GM19023 (cell line): ENCODE data around the gene ZNG1A.
"Not testable (repeated sequence)": the region's sequence is repeated elsewhere in the genome, so short reads cannot be mapped to it uniquely, and the experiment has no call there.

Source experiments
- ATAC-seq: cut with Tn5 transposase; IDR thresholded peaks from one replicate; pipeline ENCODE4 v1.9.1; 2021; ENCODE audit warnings: mild to moderate bottlenecking, moderate library complexity; ENCODE audit not compliant: unreplicated experiment

Gene ZNG1A

GRCh38 chr9:178970-179383 lies at the start of gene ZNG1A:
TSS of gene ZNG1A (minus strand) at chr9:179056. CDS start at chr9:178969, 87 bp downstream.
- ATAC-seq, result not testable (repeated sequence)

GRCh38 chr9:227860-228259 lies 49.0 kb upstream of the ZNG1A start:
- ATAC-seq, result no peak

GRCh38 chr9:224582-225520 lies 46.0 kb upstream of the ZNG1A start:
- ATAC-seq, result peak; percentile 42

DNA sequence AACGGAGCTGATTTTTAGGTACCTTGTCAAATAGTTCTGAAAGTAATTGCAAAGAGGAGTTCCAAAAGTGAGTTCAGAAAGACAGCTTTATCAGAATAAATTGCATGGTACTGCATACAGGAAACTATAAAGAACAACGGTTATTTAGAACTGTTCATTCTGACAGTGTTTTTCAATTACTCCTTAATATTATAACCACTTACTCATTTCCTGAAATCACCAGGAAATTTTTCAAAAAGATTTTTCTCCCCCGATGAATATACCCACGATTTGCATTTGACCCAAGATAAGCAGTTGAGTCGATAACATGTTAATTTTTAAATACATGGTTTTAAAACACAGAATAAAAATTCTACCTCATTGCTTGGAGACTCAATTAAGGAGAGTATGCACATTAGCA lies 45.2 kb upstream of the ZNG1A start:
- no peak for ATAC-seq

- ATAC-seq, result no peak
Observed at GRCh38 chr9:223152-223551, 44.3 kb upstream of the ZNG1A start.

GRCh38 chr9:221989-222776 lies 43.3 kb upstream of the ZNG1A start:
- ATAC-seq, result no peak

DNA sequence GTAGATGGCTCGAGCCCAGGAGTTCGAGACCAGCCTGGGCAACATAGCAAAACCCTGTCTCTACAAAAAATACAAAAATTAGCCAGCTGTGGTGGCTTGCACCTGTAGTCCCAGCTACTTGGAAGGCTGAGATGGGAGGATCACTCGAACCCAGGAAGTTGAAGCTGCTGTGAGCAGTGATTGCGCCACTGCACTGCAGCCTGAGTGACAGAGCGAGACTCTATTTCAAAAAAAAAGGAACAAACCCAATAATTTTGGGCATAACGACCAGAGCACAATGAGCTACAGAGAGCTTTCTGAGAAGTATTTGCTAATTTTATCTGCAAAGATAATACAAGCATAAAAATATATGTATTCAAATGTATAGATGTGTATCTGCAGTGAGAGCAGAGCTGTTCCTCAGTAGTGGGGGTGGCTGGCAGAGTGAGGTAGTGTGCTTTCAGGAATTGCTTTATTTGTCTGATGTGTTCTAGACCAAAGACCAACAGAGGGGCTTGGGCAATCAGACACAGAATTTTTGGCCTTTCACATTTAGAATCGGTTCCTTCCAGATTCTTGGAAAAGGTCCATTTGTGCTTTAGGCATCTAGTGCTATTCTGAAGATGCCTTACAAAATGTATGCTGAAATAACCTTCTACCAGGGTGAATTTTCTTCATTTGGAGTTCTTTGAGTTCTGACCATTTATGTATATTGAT lies 41.0 kb upstream of the ZNG1A start:
- no peak for ATAC-seq

DNA sequence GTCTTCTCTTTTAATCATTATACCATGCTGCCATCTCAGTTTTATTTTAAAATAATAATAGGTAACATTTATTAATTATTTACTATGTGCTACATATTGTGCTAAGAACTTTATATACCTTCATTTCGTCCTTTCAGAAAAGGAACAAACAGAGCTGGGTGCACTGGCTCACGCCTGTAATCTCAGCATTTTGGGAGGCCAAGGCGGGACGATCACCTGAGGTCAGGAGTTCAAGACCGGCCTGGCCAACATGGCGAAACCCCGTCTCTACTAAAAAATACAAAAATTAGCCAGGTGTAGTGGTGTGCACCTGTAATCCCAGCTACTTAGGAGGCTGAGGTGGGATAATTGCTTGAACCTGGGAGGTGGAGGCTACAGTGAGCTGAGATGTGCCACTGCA lies 40.2 kb upstream of the ZNG1A start:
- not testable (repeated sequence) for ATAC-seq

DNA sequence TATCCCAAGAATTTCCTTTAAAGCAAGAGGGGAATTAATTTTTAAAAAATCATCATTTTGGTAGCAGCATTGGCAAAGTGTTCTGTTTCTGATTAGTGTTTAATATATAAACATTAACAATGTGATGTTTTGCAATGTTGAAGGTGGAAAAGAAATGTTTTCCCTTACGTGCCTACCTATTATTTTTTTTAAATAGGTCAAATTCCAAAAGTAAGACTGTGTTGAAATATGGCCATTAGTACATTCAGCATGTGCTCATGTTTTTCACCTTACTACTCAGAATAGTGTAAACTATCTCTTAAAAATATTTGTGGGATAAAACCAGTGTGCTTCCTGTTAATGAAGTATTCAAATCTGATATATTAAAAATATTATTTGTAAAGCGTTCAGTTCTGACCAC lies 39.1 kb upstream of the ZNG1A start:
- no peak for ATAC-seq

DNA sequence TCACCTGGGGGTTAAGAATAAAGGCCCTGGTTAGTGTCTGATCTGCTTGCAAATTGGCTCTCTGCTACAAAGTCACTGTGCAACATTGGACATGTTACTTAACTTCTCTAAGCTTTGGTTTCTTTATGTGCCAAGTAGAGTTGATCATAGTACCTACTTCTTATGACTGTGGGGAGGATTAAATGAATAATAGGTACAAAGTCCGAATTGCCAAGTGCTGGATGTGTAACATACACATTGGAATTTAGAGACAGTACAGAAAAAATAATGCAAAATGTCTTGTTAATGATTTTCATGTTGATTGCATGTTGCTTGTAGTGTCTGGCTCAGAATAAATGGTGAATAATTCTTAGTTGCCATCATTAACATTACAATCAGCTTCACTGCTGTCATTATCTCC lies 38.0 kb upstream of the ZNG1A start:
- ATAC-seq, result no peak

DNA sequence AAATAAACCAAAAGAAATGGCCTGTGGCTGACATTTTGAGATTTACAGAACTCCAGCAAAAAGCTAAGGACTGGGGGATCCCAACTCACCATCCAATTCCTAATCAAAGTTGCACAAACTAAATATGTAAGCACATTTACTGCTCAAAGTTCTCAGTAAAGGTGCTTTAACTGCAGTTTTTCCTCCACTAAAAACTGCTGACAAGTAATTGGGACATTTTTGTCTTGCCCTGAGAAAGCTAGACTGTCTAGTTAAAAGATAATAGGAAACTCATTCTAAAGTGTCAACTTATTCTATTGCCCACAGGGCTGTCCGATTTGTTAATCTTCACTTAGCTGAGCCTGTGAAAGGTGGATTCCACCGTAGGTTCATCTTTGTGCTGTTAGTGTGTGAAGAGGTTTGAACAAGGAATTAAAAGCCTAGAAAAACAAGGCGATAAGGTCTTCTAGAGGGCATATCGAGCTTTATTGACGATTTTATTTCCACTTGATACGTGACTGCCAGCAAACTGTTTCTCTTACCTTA lies 36.8 kb upstream of the ZNG1A start:
- no peak for ATAC-seq

DNA sequence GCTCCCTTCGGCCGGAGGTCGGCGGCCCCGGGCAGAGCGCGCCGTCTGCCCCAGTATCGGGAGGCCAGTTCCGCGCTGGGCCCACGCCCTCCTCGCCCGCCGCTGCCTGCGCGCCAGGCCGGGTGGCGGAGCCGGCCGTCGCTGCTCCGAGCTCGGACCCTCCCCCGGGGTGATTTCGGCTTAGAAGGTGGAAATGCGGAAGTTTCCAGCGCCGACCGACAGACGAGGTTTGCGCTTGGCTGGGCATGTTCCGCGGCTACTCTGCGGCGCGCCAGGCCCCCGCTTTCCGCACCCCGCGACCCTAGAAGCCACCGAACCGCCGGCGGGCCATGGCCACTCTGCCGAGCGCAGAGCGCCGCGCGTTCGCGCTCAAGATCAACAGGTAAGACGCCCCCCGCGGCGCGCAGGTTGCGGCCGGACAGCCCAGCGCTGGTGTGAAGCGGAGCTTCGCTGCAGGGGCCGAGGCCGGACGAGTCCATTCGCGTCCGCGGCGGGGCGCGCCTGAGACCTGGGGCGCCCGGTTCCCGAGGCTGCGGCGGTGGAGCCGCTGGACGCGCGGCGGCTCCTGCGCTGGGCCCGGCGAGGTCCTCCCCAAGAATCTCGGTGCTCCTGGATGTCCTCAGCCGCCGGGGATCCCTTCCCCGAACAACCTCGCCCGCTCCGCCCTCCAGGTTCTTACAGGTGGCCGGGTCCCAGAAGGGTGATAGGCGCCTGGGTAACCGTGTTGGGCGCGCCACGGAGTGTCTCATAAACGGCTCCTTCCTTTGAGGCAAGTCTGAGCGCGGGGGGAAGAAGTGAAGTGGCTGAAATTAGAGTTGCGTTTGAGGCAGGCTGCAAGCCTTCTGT lies 36.0 kb upstream of the ZNG1A start, which contains the start of gene DOCK8:
Gene DOCK8 (plus strand): TSS at position 218 of the 846 bp plus-strand sequence. CDS start 112 bp downstream, at position 330.
- peak; percentile 85 for ATAC-seq

GRCh38 chr9:214351-214647 lies 35.4 kb upstream of the ZNG1A start:
- ATAC-seq, result no peak

- not testable (repeated sequence) for ATAC-seq
Observed at GRCh38 chr9:213901-214300, 35.0 kb upstream of the ZNG1A start.

- no peak for ATAC-seq
Observed at GRCh38 chr9:212297-212696, 33.4 kb upstream of the ZNG1A start.

DNA sequence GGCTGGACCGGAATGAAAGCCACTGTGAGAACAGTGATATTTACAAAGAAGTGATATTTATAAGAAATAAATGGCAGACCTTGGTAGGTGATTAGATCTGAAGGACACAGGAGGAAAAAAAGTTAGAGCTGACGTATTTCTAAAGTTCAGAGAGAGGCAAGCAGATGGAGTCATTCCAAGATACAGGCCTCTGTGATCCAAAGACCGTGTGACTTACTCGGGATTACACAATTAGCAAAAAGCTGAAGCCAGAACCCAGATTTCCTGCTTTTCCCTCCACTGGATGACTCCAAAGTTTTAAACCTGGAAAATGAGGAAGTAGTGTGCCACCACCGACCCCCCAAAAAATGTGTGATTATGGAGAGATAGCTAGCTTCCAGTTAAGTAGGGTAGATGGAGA lies 32.7 kb upstream of the ZNG1A start:
- ATAC-seq, result no peak

DNA sequence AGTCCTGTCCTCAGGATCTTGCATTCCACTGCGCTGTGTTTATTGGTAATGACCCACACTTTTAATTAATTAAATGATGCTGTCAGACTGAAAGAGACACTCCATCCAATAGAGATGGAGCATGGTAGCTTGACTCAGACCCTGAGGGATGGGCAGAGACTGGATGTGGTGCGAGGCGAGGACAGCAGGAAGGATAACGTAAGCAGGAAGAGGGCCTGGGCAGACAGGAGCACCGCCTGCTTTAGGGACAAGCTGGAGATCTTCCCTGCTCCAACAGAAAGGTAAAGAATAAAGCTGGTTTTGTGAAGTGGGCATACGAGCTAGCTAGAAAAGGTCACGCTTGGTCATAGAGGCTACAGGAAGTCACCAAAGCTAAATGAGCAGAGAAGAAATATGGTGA lies 32.2 kb upstream of the ZNG1A start:
- no peak for ATAC-seq

DNA sequence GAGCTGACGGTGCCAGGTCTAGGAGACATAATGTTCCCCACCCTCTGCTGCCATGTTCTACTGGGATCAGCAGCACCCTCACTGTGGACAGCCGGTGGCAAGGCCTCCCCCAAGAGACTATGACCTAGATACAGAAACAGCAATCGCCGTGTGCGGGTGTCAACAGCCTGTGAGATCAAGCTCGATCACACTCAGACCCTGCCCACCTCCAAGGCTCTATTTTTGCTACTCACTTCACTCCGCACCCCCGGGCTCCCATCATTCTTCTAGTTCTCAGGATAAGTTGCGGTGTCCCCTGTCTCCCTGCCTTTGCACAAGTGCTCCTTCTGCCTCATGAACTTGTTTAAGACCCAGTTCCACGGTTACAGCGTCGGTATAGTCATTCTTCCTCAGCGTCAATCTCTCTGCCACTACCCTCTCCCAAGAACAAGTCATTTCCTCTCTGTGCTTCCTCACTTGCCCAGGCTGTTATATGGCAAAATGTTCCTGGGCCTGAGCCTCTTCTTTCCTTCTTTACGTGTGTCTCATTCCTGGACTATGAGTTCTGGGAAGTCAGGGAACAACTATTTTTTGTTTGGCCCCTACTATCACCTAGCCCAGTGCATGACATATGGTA lies 30.4 kb upstream of the ZNG1A start:
- ATAC-seq, result no peak

DNA sequence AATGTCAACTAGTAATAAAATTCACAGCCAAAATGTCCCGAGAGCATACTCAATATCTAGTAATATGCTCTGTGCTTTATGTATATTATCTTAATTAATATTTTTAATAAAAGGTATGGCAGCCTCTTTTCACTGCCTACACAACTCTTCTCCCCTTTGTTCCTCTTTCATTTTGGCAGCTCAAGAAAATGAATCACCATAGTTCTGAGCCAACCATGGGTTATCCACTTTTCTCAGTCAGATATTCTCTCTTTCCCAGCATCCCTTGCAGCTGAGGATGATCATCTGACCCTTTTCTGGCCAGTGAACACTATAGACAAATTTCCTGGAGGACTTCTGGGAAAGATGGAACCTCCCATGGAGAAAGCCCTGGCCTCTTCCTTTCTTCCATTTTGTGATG lies 27.6 kb upstream of the ZNG1A start:
- no peak for ATAC-seq

DNA sequence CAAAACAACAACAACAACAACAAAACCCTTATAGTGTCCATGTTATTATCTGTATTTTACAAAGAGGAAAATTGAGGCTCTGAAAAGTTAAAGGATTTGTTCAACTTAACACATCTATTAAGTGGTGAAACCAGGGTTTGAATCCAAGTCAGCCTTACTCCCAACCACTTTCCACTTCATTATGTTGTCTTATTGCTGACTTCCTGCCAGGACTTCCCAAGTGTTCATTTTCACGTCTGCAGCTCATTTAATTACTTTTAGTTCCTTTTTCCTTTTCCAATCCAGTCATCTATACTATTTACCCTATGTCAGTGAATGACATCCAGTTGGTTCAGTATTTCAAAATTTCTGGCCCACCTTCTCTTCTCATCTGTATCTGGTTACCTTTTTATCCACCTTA lies 20.7 kb upstream of the ZNG1A start:
- ATAC-seq, result not testable (repeated sequence)
